Glutamatergic neuron (in vitro differentiated cells): Measurements from ENCODE around the gene HOXB4. TPM values are rescaled to one million over a fixed set of nuclear protein-coding genes. Genes with fewer than 3 reads are reported as not detected.

Source experiments
- DNase-seq: peaks from one replicate; pipeline ENCODE4 v3.0.0; 2022
- H3K27ac Mint-ChIP-seq: one replicate; pipeline ENCODE4 v1.8.0; 2020; ENCODE audit warnings: mild to moderate bottlenecking, mixed read lengths, inconsistent platforms; ENCODE audit not compliant: unreplicated experiment
- H3K27me3 Mint-ChIP-seq: one replicate; pipeline ENCODE4 v1.8.0; 2020; ENCODE audit warnings: mild to moderate bottlenecking, moderate library complexity, mixed read lengths, inconsistent platforms; ENCODE audit not compliant: unreplicated experiment
- H3K36me3 Mint-ChIP-seq: one replicate; pipeline ENCODE4 v1.8.0; 2020; ENCODE audit warnings: mild to moderate bottlenecking, mixed read lengths, inconsistent platforms; ENCODE audit not compliant: unreplicated experiment
- H3K4me1 Mint-ChIP-seq: one replicate; pipeline ENCODE4 v1.8.0; 2020; ENCODE audit warnings: mild to moderate bottlenecking, low read depth, mixed read lengths, inconsistent platforms; ENCODE audit not compliant: unreplicated experiment
- H3K4me3 Mint-ChIP-seq: one replicate; pipeline ENCODE4 v1.8.0; 2020; ENCODE audit warnings: mild to moderate bottlenecking, mixed read lengths, inconsistent platforms; ENCODE audit not compliant: unreplicated experiment
- H3K9me3 Mint-ChIP-seq: one replicate; pipeline ENCODE4 v1.8.0; 2020; ENCODE audit warnings: mild to moderate bottlenecking, moderate library complexity, mixed read lengths, inconsistent platforms; ENCODE audit not compliant: unreplicated experiment
- total RNA-seq: library from RNA; stranded (reverse); fragmentation: NEBNext Ultra II Directional; extraction: Animal tissue kit (Norgen Biotek cat#: 25700); gene quantifications from one replicate; pipeline ENCODE4 v1.2.1, GENCODE V29; 2021; ENCODE audit not compliant: unreplicated experiment
- TF ChIP-seq, protein P1 (sequence below): fragments of 200-600 bp; sonication (generic); IDR thresholded peaks from one replicate; pipeline ENCODE4 v1.5.0; 2021; ENCODE audit not compliant: partially characterized antibody, unreplicated experiment

Gene HOXB4
- total RNA-seq, 1 donor from 2014 or later, result not detected

GRCh38 chr17:48596000-48596734, 18.0 kb upstream of the HOXB4 start:
- H3K4me1 Mint-ChIP-seq, result peaks cover 2% of the 10 kb centered on the region
- H3K4me3 Mint-ChIP-seq, result peak overlapping the region; percentile 25
- H3K27me3 Mint-ChIP-seq, result peaks cover 53% of the 10 kb centered on the region
- H3K27ac Mint-ChIP-seq, result no peak overlapping the region
- H3K36me3 Mint-ChIP-seq, result no peaks in the 10 kb centered on the region
- no peak for DNase-seq
- peaks cover 4% of the 10 kb centered on the region for H3K9me3 Mint-ChIP-seq
- TF ChIP-seq, protein P1, sequence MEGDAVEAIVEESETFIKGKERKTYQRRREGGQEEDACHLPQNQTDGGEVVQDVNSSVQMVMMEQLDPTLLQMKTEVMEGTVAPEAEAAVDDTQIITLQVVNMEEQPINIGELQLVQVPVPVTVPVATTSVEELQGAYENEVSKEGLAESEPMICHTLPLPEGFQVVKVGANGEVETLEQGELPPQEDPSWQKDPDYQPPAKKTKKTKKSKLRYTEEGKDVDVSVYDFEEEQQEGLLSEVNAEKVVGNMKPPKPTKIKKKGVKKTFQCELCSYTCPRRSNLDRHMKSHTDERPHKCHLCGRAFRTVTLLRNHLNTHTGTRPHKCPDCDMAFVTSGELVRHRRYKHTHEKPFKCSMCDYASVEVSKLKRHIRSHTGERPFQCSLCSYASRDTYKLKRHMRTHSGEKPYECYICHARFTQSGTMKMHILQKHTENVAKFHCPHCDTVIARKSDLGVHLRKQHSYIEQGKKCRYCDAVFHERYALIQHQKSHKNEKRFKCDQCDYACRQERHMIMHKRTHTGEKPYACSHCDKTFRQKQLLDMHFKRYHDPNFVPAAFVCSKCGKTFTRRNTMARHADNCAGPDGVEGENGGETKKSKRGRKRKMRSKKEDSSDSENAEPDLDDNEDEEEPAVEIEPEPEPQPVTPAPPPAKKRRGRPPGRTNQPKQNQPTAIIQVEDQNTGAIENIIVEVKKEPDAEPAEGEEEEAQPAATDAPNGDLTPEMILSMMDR, result no peak

GRCh38 chr17:48595278-48595999, 17.3 kb upstream of the HOXB4 start:
- DNase-seq, result no peak
- H3K4me1 Mint-ChIP-seq, result peaks cover 2% of the 10 kb centered on the region
- H3K4me3 Mint-ChIP-seq, result no peak overlapping the region
- H3K36me3 Mint-ChIP-seq, result no peaks in the 10 kb centered on the region
- peaks cover 3% of the 10 kb centered on the region for H3K9me3 Mint-ChIP-seq
- TF ChIP-seq, protein P1, result no peak
- peaks cover 54% of the 10 kb centered on the region for H3K27me3 Mint-ChIP-seq
- no peak overlapping the region for H3K27ac Mint-ChIP-seq

- DNase-seq, result no peak
- no peak overlapping the region for H3K27ac Mint-ChIP-seq
- no peak overlapping the region for H3K4me3 Mint-ChIP-seq
Observed at GRCh38 chr17:48594538-48595277, 16.6 kb upstream of the HOXB4 start.

GRCh38 chr17:48593840-48594537, 15.8 kb upstream of the HOXB4 start:
- TF ChIP-seq, protein P1, result peak; percentile 81
- H3K4me1 Mint-ChIP-seq, result peaks cover 2% of the 10 kb centered on the region
- H3K36me3 Mint-ChIP-seq, result no peaks in the 10 kb centered on the region
- peak; percentile 91 for DNase-seq
- H3K27ac Mint-ChIP-seq, result no peak overlapping the region
- peaks cover 4% of the 10 kb centered on the region for H3K9me3 Mint-ChIP-seq
- H3K27me3 Mint-ChIP-seq, result peaks cover 48% of the 10 kb centered on the region
- no peak overlapping the region for H3K4me3 Mint-ChIP-seq

More at GRCh38 chr17:48594538-48595277, 16.6 kb upstream of the HOXB4 start:
- H3K4me1 Mint-ChIP-seq, result peaks cover 2% of the 10 kb centered on the region
- peaks cover 3% of the 10 kb centered on the region for H3K9me3 Mint-ChIP-seq
- no peaks in the 10 kb centered on the region for H3K36me3 Mint-ChIP-seq
- TF ChIP-seq, protein P1, result no peak
- H3K27me3 Mint-ChIP-seq, result peaks cover 50% of the 10 kb centered on the region
